Non-pigmented ciliary epithelial cell (primary cell): Measurements from ENCODE around the gene ZNF417.
"Not testable (repeated sequence)": the region's sequence is repeated elsewhere in the genome, so short reads cannot be mapped to it uniquely, and the experiment has no call there.

Experiments
- DNase-seq: peaks from one replicate; pipeline ENCODE4 v3.0.0-alpha.2; 2010; ENCODE audit warnings: low read depth

Gene ZNF417

GRCh38 chr19:57887195-57887941 is 29.0 kb downstream of the ZNF417 start:
- peak; percentile 17 for DNase-seq

- no peak for DNase-seq
Observed at GRCh38 chr19:57886046-57886445, 30.3 kb downstream of the ZNF417 start.

GRCh38 chr19:57873883-57874799 is 42.3 kb downstream of the ZNF417 start:
- not testable (repeated sequence) for DNase-seq

GRCh38 chr19:57872450-57872849 is 43.9 kb downstream of the ZNF417 start:
- no peak for DNase-seq

GRCh38 chr19:57870225-57870624 is 46.2 kb downstream of the ZNF417 start:
- no peak for DNase-seq

GRCh38 chr19:57869655-57870054 is 46.7 kb downstream of the ZNF417 start:
- not testable (repeated sequence) for DNase-seq

GRCh38 chr19:57867868-57868492 is 48.4 kb downstream of the ZNF417 start:
- DNase-seq: no peak
